Spleen (tissue), 7 donors: ENCODE data around the gene HSPA2.

ENCODE experiments used
- CTCF ChIP-seq, 11 experiments: fragments of 200-600 bp in 7 of 11; fragments of 450-650 bp in 4 of 11; sonication (generic) in 4 of 11; IDR thresholded peaks in 8 of 11; conservative IDR thresholded peaks in 3 of 11; 1 replicate in 7 of 11; 2 replicates in 4 of 11; pipeline versions ENCODE4 v1.4.0 to v1.8.0; 2016 to 2021; ENCODE audit warnings: antibody characterized with exemption in 11 of 11, inconsistent platforms in 4 of 11, mild to moderate bottlenecking in 1 of 11
- POLR2A ChIP-seq, 3 donors: fragments of 450-650 bp; IDR thresholded peaks; one replicate each; pipeline ENCODE4 v1.5.1; 2017; ENCODE audit warnings: antibody characterized with exemption in 3 of 3, mild to moderate bottlenecking in 1 of 3
- donor health status: DM: no; HTN: no; CAD: no; lungs with moderate emphysema.
- donor health status: DM: no; HTN: no; CAD: no.
- donor health status: DM: no; HTN: no; CAD: no.

GRCh38 chr14:64520699-64521098 lies 19.8 kb upstream of the HSPA2 start:
- TF ChIP-seq CTCF (IDR thresholded peaks at IDR 0.05 in 8 of 11, conservative IDR thresholded peaks at IDR 0.05 in 3 of 11) (no peak), POLR2A (IDR thresholded peaks at IDR 0.05) (no peak)
